H1 (cell line): Measurements from ENCODE around the gene BYSL. TPM values are rescaled to one million over a fixed set of nuclear protein-coding genes. Genes with fewer than 3 reads are reported as not detected.

ENCODE experiments used
- CTCF ChIA-PET: fragments of 300-600 bp; sonication (Branson Sonifier 250); formaldehyde crosslinking; loops from one replicate; lab custom pipeline; 2021; ENCODE audit not compliant: partially characterized antibody; lab: Charles Lee
- POLR2A ChIA-PET: fragments of 300-600 bp; sonication (Branson Sonifier 250); formaldehyde crosslinking; loops from one replicate; lab custom pipeline; 2021; ENCODE audit warnings: inconsistent platforms; ENCODE audit not compliant: partially characterized antibody; lab: Charles Lee
- DNase-seq, 2 experiments: peaks; one replicate each; pipeline versions ENCODE4 v3.0.0 to v3.0.0-alpha.2; 2010 to 2022; ENCODE audit warnings: low spot score in 2 of 2, low read depth in 1 of 2, mixed read lengths in 1 of 2
- FAIRE-seq: peaks from 2 replicates; lab custom pipeline; 2011; peaks lifted over from hg19 to GRCh38; lab: Jason Lieb, UNC
- H2AFZ ChIP-seq: 2 replicates; pipeline ENCODE4 v1.8.1; 2012; ENCODE audit warnings: low read length, inconsistent platforms
- H2AK5ac ChIP-seq: 2 replicates; pipeline ENCODE4 v1.6.1; 2013; ENCODE audit warnings: low read depth, low read length
- H2BK120ac ChIP-seq: replicated peaks from 2 replicates; pipeline ENCODE3; 2013; ENCODE audit warnings: low read depth, low read length, inconsistent platforms
- H2BK12ac ChIP-seq: 2 replicates; pipeline ENCODE4 v1.6.1; 2013; ENCODE audit warnings: low read depth, low read length
- H2BK15ac ChIP-seq: 2 replicates; pipeline ENCODE4 v1.6.1; 2013; ENCODE audit warnings: low read length
- H2BK20ac ChIP-seq: 2 replicates; pipeline ENCODE4 v1.6.1; 2013; ENCODE audit warnings: low read length
- H2BK5ac ChIP-seq: 2 replicates; pipeline ENCODE4 v1.6.1; 2013; ENCODE audit warnings: low read depth, low read length
- H3K14ac ChIP-seq: 2 replicates; pipeline ENCODE4 v1.6.1; 2013; ENCODE audit warnings: inconsistent platforms; ENCODE audit not compliant: insufficient read length
- H3K18ac ChIP-seq: 2 replicates; pipeline ENCODE4 v1.6.1; 2013; ENCODE audit warnings: low read length; ENCODE audit errors: extremely low read depth
- H3K23ac ChIP-seq: 2 replicates; pipeline ENCODE4 v1.6.1; 2013; ENCODE audit warnings: inconsistent platforms; ENCODE audit not compliant: insufficient read length
- H3K23me2 ChIP-seq: 2 replicates; pipeline ENCODE4 v1.6.1; 2013; ENCODE audit warnings: low read depth, low read length
- H3K27ac ChIP-seq: 2 replicates; pipeline ENCODE4 v1.6.1; 2011; ENCODE audit warnings: low read depth, low read length, inconsistent platforms
- H3K27me3 ChIP-seq, 4 experiments: replicated peaks in 1 of 4; 1 replicate in 1 of 4; 2 replicates in 3 of 4; pipeline versions ENCODE4 v1.6.1 to v1.8.1; 2011 to 2013; ENCODE audit warnings: low read length in 3 of 4, mild to moderate bottlenecking in 3 of 4, inconsistent platforms in 2 of 4, mixed read lengths in 2 of 4, moderate library complexity in 1 of 4; ENCODE audit not compliant: control insufficient read depth in 3 of 4, insufficient read depth in 3 of 4; ENCODE audit errors: extremely low read depth in 1 of 4
- H3K36me3 ChIP-seq, 4 experiments: 2 replicates each; pipeline versions ENCODE4 v1.6.1 to v1.8.1; 2011 to 2013; ENCODE audit warnings: mild to moderate bottlenecking in 4 of 4, low read length in 3 of 4, moderate library complexity in 2 of 4, control low read depth in 1 of 4, inconsistent platforms in 1 of 4; ENCODE audit not compliant: insufficient read depth in 4 of 4, control insufficient read depth in 2 of 4
- H3K4ac ChIP-seq: replicated peaks from 2 replicates; pipeline ENCODE3; 2013; ENCODE audit warnings: low read length, low read depth, mixed read lengths, inconsistent platforms; ENCODE audit not compliant: insufficient read length
- H3K4me1 ChIP-seq, 4 experiments: replicated peaks in 1 of 4; 1 replicate in 1 of 4; 2 replicates in 3 of 4; pipeline versions ENCODE4 v1.6.1 to v1.8.1; 2011 to 2013; ENCODE audit warnings: low read length in 3 of 4, inconsistent platforms in 2 of 4, mixed read lengths in 1 of 4; ENCODE audit not compliant: insufficient read depth in 4 of 4, control insufficient read depth in 3 of 4
- H3K4me2 ChIP-seq, 2 experiments: 2 replicates each; pipeline versions ENCODE4 v1.6.1 to v1.8.1; 2011 to 2013; ENCODE audit warnings: low read depth in 2 of 2, low read length in 2 of 2, control low read depth in 1 of 2, inconsistent platforms in 1 of 2, mild to moderate bottlenecking in 1 of 2; ENCODE audit not compliant: insufficient read depth in 1 of 2
- H3K4me3 ChIP-seq, 4 experiments: fragments of 200-600, 300-600 bp in 1 of 4; sonication (generic), shearing (Covaris generic), sonication (Bioruptor Twin) in 1 of 4; 2 replicates each; pipeline versions ENCODE4 v1.5.1 to v1.8.1; 2011 to 2016; ENCODE audit warnings: low read length in 4 of 4, low read depth in 3 of 4, control low read depth in 2 of 4, inconsistent platforms in 2 of 4, mild to moderate bottlenecking in 2 of 4, mixed read lengths in 1 of 4, moderate library complexity in 1 of 4; ENCODE audit not compliant: insufficient read depth in 2 of 4; ENCODE audit errors: extremely low read depth in 1 of 4
- H3K56ac ChIP-seq: replicated peaks from 2 replicates; pipeline ENCODE3; 2013; ENCODE audit warnings: low read depth, mild to moderate bottlenecking, mixed read lengths, low read length, inconsistent platforms; ENCODE audit not compliant: insufficient read length
- H3K79me1 ChIP-seq: 2 replicates; pipeline ENCODE4 v1.6.1; 2013; ENCODE audit warnings: low read depth, low read length, control low read depth
- H3K79me2 ChIP-seq, 2 experiments: 2 replicates each; pipeline versions ENCODE4 v1.6.1 to v1.8.1; 2012 to 2013; ENCODE audit warnings: low read length in 2 of 2, mild to moderate bottlenecking in 2 of 2, inconsistent platforms in 1 of 2; ENCODE audit not compliant: insufficient read depth in 2 of 2, control insufficient read depth in 1 of 2
- H3K9ac ChIP-seq, 4 experiments: replicated peaks in 1 of 4; 1 replicate in 1 of 4; 2 replicates in 3 of 4; pipeline versions ENCODE4 v1.6.1 to v1.8.1; 2011 to 2013; ENCODE audit warnings: low read depth in 3 of 4, low read length in 3 of 4, control low read depth in 2 of 4, mild to moderate bottlenecking in 2 of 4, moderate library complexity in 2 of 4, inconsistent platforms in 1 of 4; ENCODE audit errors: extremely low read depth in 1 of 4
- H3K9me3 ChIP-seq, 2 experiments: 2 replicates each; pipeline versions ENCODE4 v1.6.1 to v1.8.1; 2012 to 2013; ENCODE audit warnings: mild to moderate bottlenecking in 2 of 2, moderate library complexity in 2 of 2, control low read depth in 1 of 2, inconsistent platforms in 1 of 2, low read depth in 1 of 2, low read length in 1 of 2, mixed read lengths in 1 of 2; ENCODE audit not compliant: insufficient read depth in 2 of 2
- H4K20me1 ChIP-seq, 2 experiments: replicated peaks in 1 of 2; 2 replicates each; pipeline versions ENCODE3 to v1.8.1; 2011 to 2013; ENCODE audit warnings: inconsistent platforms in 2 of 2, low read length in 2 of 2, mild to moderate bottlenecking in 1 of 2; ENCODE audit not compliant: insufficient read depth in 2 of 2, control insufficient read depth in 1 of 2
- H4K5ac ChIP-seq: 2 replicates; pipeline ENCODE4 v1.6.1; 2013; ENCODE audit warnings: low read length, low read depth, mixed read lengths, inconsistent platforms; ENCODE audit not compliant: insufficient read length
- H4K8ac ChIP-seq: 2 replicates; pipeline ENCODE4 v1.8.0; 2013; ENCODE audit warnings: mild to moderate bottlenecking, moderate library complexity, low read length, inconsistent platforms; ENCODE audit not compliant: insufficient read depth; ENCODE audit errors: extremely low read depth
- H4K91ac ChIP-seq: replicated peaks from 2 replicates; pipeline ENCODE3; 2013; ENCODE audit warnings: low read length, mixed read lengths, inconsistent platforms; ENCODE audit not compliant: insufficient read length
- SUZ12 ChIP-seq: fragments of 200-600 bp; sonication (generic); IDR thresholded peaks from 2 replicates; pipeline ENCODE4 v1.6.1; 2012; ENCODE audit warnings: mild to moderate bottlenecking, inconsistent platforms, low read length, moderate library complexity, mixed read lengths
- TCF12 ChIP-seq: IDR thresholded peaks from 2 replicates; pipeline ENCODE4 v1.6.1; 2011; ENCODE audit warnings: low read depth, mild to moderate bottlenecking, low read length
- WGBS, 2 experiments: shearing (Covaris generic) in 1 of 2; methylation state at CpG; one replicate each; pipeline versions ENCODE4 v1.1.6 to v1.1.7; 2013 to 2015; ENCODE audit warnings: low lambda C conversion rate in 2 of 2, mixed read lengths in 2 of 2, inconsistent platforms in 1 of 2, low coverage in 1 of 2, missing lambda C conversion rate in 1 of 2; ENCODE audit not compliant: insufficient replicate concordance in 2 of 2, insufficient coverage in 1 of 2, insufficient read length in 1 of 2; ENCODE audit errors: extremely low coverage in 1 of 2, missing lambda C conversion rate in 1 of 2; 5-methylcytosine and 5-hydroxymethylcytosine counted together
- polyA plus RNA-seq, 7 experiments: library from polyadenylated mRNA; depleted of rRNA in 3 of 7; stranded (reverse) in 5 of 7; unstranded in 2 of 7; fragments of >200 nt in 5 of 7; fragments of 200-250 nt in 2 of 7; gene quantifications; 1 replicate in 5 of 7; 2 replicates in 1 of 7; 4 replicates in 1 of 7; pipeline versions ENCODE4 v1.2.1 to v1.2.3, GENCODE V29; 2011 to 2013; ENCODE audit warnings: missing spikeins in 2 of 7, mixed read lengths in 2 of 7
- total RNA-seq: library from RNA; stranded (reverse); fragmentation: NEBNext Ultra II Directional; extraction: Animal tissue kit (Norgen Biotek cat#: 25700); gene quantifications from 2 replicates; pipeline ENCODE4 v1.2.1, GENCODE V29; 2021

BYSL gene
- total and polyA plus RNA-seq, 2 of the 8 experiments (the other 6 are each of a cell fraction or from before 2014, with no cell fraction given) = 37.3 to 49.2 TPM

DNA sequence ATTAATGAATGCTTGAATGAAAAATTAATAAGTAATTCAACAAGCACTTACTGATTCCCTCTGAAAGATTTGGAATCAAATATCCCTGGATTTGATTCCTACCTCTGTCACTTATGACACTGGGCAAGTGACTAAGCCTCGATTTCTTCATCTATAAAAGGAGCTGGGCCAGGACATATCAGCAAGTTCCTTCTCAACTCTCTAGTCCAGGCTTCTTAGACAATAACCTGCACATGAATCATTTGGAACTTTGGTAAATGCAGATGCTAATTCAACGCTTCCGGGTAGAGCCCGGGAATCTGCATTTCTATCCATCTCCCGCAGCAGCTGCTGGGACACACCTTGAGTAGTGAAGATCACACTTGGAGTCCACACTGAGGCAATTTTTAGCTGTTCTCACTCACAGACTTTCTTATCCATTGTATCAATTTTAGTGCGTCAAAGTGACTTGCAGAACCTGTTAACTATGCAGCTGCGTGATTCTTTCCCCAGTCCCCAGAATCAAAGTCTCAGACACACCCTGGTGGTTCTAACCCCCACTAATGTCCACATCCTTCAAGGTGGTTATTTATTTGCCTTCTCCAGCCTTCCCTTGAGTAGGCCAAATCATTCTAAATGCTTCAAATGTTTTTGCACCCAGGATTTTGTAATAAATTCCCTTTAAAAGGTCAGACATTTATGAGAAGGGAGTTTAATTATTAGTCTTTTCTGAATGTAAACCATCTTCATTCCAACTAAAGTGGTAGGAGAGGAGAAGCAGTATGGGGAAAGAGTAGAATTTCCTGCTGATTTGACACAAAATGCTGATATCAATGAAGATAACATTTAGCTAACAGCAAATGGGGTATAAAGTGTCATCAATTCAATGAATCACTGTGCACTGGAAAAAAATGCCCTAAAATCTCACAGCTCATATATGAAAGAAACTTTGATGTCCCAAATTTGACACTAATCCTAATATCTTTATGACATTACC, 46.3 kb downstream of the BYSL start:
- peak overlapping the region; percentile 13 for H4K91ac ChIP-seq
- no peak overlapping the region for H3K14ac ChIP-seq
- H2BK120ac ChIP-seq = peak overlapping the region; percentile 78
- no peaks in the 10 kb centered on the region for H3K36me3 ChIP-seq
- H3K18ac ChIP-seq = peak overlapping the region; percentile 16; the same call in 1 of the 2 replicates
- no peak overlapping the region for H2AK5ac ChIP-seq
- peak overlapping the region; percentile 55; the same call in 1 of the 2 replicates for H2BK12ac ChIP-seq
- H3K9me3 ChIP-seq = no peaks in the 10 kb centered on the region
- H3K79me2 ChIP-seq = no peaks in the 10 kb centered on the region
- CTCF ChIA-PET = interaction anchor here (0.6 to 3.0 kb wide), 9 partner anchors 19 to 263 kb away, joined by 3 to 14 read pairs (median 4); partner anchors contain the start of genes BYSL and MED20
- POLR2A ChIA-PET = interaction anchor here (0.6 to 2.4 kb wide), 5 partner anchors 28 to 128 kb away, joined by 3 to 11 read pairs (median 4); partner anchors contain the start of genes BYSL and MED20
- no peak overlapping the region for H3K27ac ChIP-seq
- no peaks in the 10 kb centered on the region for H3K79me1 ChIP-seq
- FAIRE-seq = no peak
- no peak overlapping the region; a peak in 1 of 8 replicates for H3K4me3 ChIP-seq
- H3K9ac ChIP-seq = no peak overlapping the region
- peaks cover 4% of the 10 kb centered on the region; the same call in 1 of the 2 replicates for H3K23me2 ChIP-seq
- no peak overlapping the region for H4K5ac ChIP-seq
- H3K23ac ChIP-seq = no peak overlapping the region
- no peak overlapping the region for H3K56ac ChIP-seq
- peaks cover 0 to 3% of the 10 kb centered on the region in 2 experiments for H4K20me1 ChIP-seq
- WGBS, 2 experiments = 69% methylated on average over 7 of the region's 7 CpGs; no CpG with 5 or more reads in 1 of the 2 experiments
- DNase-seq = no peak
- no peak overlapping the region for H2AFZ ChIP-seq
- peak overlapping the region; percentile 87; the same call in 1 of the 2 replicates for H2BK5ac ChIP-seq
- TF ChIP-seq TCF12 (0 out of 2 replicates have a peak, but pooled peaks have one; percentile 12), SUZ12 (no peak)
- no peak overlapping the region for H4K8ac ChIP-seq
- H3K4me1 ChIP-seq = peaks cover 15 to 28% (median 23%) of the 10 kb centered on the region in 4 experiments
- no peak overlapping the region; the same call in 1 of the 2 replicates for H2BK20ac ChIP-seq
- no peak overlapping the region for H2BK15ac ChIP-seq
- no peak overlapping the region for H3K4ac ChIP-seq
- no peaks in the 10 kb centered on the region; a peak in 1 of 7 replicates for H3K27me3 ChIP-seq
- H3K4me2 ChIP-seq = peak overlapping the region; percentile 1 to 4; a peak in 2 of 4 replicates
